CD4-positive, alpha-beta T cell (primary cell): ENCODE data around the gene ZNF580. TPM values are rescaled to one million over a fixed set of nuclear protein-coding genes. Genes with fewer than 3 reads are reported as not detected.
A peak's percentile ranks its signal among the peaks of the same experiment; 100 is the strongest.

ENCODE experiments used
- ATAC-seq: fragments of 200-7000 bp; cut with Tn5 transposase; one replicate; pipeline ENCODE4 v1.10.0; 2022; ENCODE audit warnings: mild to moderate bottlenecking; ENCODE audit not compliant: poor library complexity
- CTCF ChIA-PET: fragments of 350-600 bp; sonication (Branson Sonifier 250); formaldehyde crosslinking; loops from one replicate; lab custom pipeline; 2021; ENCODE audit warnings: antibody characterized with exemption, inconsistent platforms; lab: Charles Lee
- POLR2A ChIA-PET: fragments of 350-600 bp; sonication (Branson Sonifier 250); formaldehyde crosslinking; loops from one replicate; lab custom pipeline; 2021; ENCODE audit warnings: antibody characterized with exemption, inconsistent platforms; lab: Charles Lee
- DNase-seq, 14 experiments: peaks; one replicate each; pipeline ENCODE4 v3.0.0-alpha.2; 2013 to 2020; ENCODE audit warnings: mixed read lengths in 2 of 14
- H3K27ac ChIP-seq, 2 donors: one replicate each; pipeline versions ENCODE4 v1.5.1 to v1.7.0; 2013; ENCODE audit warnings: low read length in 2 of 2, low read depth in 1 of 2, mild to moderate bottlenecking in 1 of 2
- H3K27me3 ChIP-seq, 2 experiments: 1 replicate in 1 of 2; 2 replicates in 1 of 2; pipeline versions ENCODE4 v1.6.1 to v1.7.0; 2013; ENCODE audit warnings: low read length in 2 of 2, control low read depth in 1 of 2, mild to moderate bottlenecking in 1 of 2, moderate library complexity in 1 of 2; ENCODE audit not compliant: insufficient read depth in 2 of 2, control insufficient read depth in 1 of 2
- H3K36me3 ChIP-seq: one replicate; pipeline ENCODE4 v1.6.1; 2013; ENCODE audit warnings: low read length, control low read depth; ENCODE audit not compliant: insufficient read depth
- H3K4me1 ChIP-seq: one replicate; pipeline ENCODE4 v1.6.1; 2013; ENCODE audit warnings: low read length, control low read depth; ENCODE audit not compliant: insufficient read depth
- H3K4me3 ChIP-seq: one replicate; pipeline ENCODE4 v1.5.1; 2013; ENCODE audit warnings: mild to moderate bottlenecking, low read length, moderate library complexity
- H3K9me3 ChIP-seq, 2 experiments: 1 replicate in 1 of 2; 2 replicates in 1 of 2; pipeline versions ENCODE4 v1.6.1 to v1.7.0; 2013; ENCODE audit warnings: low read length in 2 of 2, mild to moderate bottlenecking in 2 of 2, control low read depth in 1 of 2, moderate library complexity in 1 of 2; ENCODE audit not compliant: control insufficient read depth in 1 of 2, insufficient read depth in 1 of 2
- H3K27ac Mint-ChIP-seq: one replicate; pipeline ENCODE4 v1.8.0; 2020; ENCODE audit warnings: mixed read lengths
- H3K27me3 Mint-ChIP-seq: one replicate; pipeline ENCODE4 v1.8.0; 2021; ENCODE audit warnings: mixed read lengths
- H3K36me3 Mint-ChIP-seq: one replicate; pipeline ENCODE4 v1.8.0; 2021; ENCODE audit warnings: low read depth, mixed read lengths
- H3K4me1 Mint-ChIP-seq: one replicate; pipeline ENCODE4 v1.8.0; 2021; ENCODE audit warnings: low read depth, mixed read lengths
- H3K4me3 Mint-ChIP-seq: one replicate; pipeline ENCODE4 v1.8.0; 2020; ENCODE audit warnings: mild to moderate bottlenecking, mixed read lengths
- H3K9me3 Mint-ChIP-seq: one replicate; pipeline ENCODE4 v1.8.0; 2020; ENCODE audit warnings: mixed read lengths
- CTCF ChIP-seq: fragments of 200-600 bp; IDR thresholded peaks from one replicate; pipeline ENCODE4 v1.8.0; 2022; ENCODE audit warnings: antibody characterized with exemption, mild to moderate bottlenecking
- intact Hi-C, 2 experiments: fragments of 100-400 bp; cut with DNase I in 1 of 2; cut with micrococcal nuclease in 1 of 2; formaldehyde crosslinking; loops; one replicate each; pipeline versions ENCODE4 v1.15.1 to v1.9.0; 2023 to 2025; cut with DNase I, micrococcal nuclease
- total RNA-seq, 174 experiments: library from RNA in 2 of 174; stranded (reverse) in 2 of 174; gene quantifications; one replicate each; pipeline ENCODE4 v1.2.3 and lab custom pipeline; 2021 to 2026

The ZNF580 gene
- total RNA-seq, 2 experiments from 2014 or later = 45.2 to 46.6 TPM

GRCh38 chr19:55640043-55640576 is 692 bp upstream of the ZNF580 start:
- CTCF ChIA-PET = interaction anchor here (0.7 to 5.0 kb wide), 7 partner anchors 9 to 136 kb away, joined by 3 to 29 read pairs (median 7); partner anchors contain the start of genes FIZ1, U2AF2, ZNF524 and ZNF784
- Mint-ChIP-seq H3K4me1 (peaks cover 71% of the 10 kb centered on the region), H3K4me3 (peak overlapping the region; percentile 81), H3K27ac (peak overlapping the region; percentile 84), H3K27me3 (no peaks in the 10 kb centered on the region), H3K9me3 (peaks cover 3% of the 10 kb centered on the region), H3K36me3 (peaks cover 41% of the 10 kb centered on the region)
- peak; percentile 50 for ATAC-seq
- Histone ChIP-seq H3K27me3 (no peaks in the 10 kb centered on the region), H3K36me3 (peaks cover 9% of the 10 kb centered on the region), H3K9me3 (peaks cover 0 to 5% of the 10 kb centered on the region in 2 experiments), H3K4me1 (peaks cover 87% of the 10 kb centered on the region), H3K27ac (peak overlapping the region; percentile 76 to 78), H3K4me3 (peak overlapping the region; percentile 45)
- peak; percentile 47 for TF ChIP-seq CTCF
- POLR2A ChIA-PET = interaction anchor here (0.7 to 2.0 kb wide), 8 partner anchors 9 to 59 kb away, joined by 3 to 13 read pairs (median 4); partner anchors contain the start of genes FIZ1, U2AF2, ZNF524 and ZNF784
- DNase-seq = peak in 13 of 14 experiments; percentile 63 to 93 (median 73)
- intact Hi-C loops = loop anchor here in 1 of 2 experiments (1.0 to 5.0 kb wide), 3 partner anchors 8 to 253 kb away; partner anchors contain the start of genes FIZ1 and RPL28

- no peak for TF ChIP-seq CTCF
- Mint-ChIP-seq H3K9me3 (peaks cover 3% of the 10 kb centered on the region), H3K36me3 (peaks cover 26% of the 10 kb centered on the region), H3K27me3 (no peaks in the 10 kb centered on the region), H3K4me3 (peak overlapping the region; percentile 86), H3K4me1 (peaks cover 60% of the 10 kb centered on the region), H3K27ac (peak overlapping the region; percentile 74)
- intact Hi-C loops = loop anchor here in 1 of 2 experiments (5.0 kb wide), 2 partner anchors 44 to 254 kb away; partner anchors contain the start of genes FIZ1 and RPL28
- peak overlapping the region; percentile 42 to 78 for H3K27ac ChIP-seq
- H3K4me1 ChIP-seq = peaks cover 79% of the 10 kb centered on the region
- H3K36me3 ChIP-seq = peaks cover 15% of the 10 kb centered on the region
- H3K4me3 ChIP-seq = peak overlapping the region; percentile 78
- ATAC-seq (peak; percentile 6), DNase-seq (peak in 5 of 14 experiments; percentile 28 to 72 (median 50))
- H3K27me3 ChIP-seq = no peaks in the 10 kb centered on the region
- POLR2A ChIA-PET = interaction anchor here (0.6 to 3.0 kb wide), 9 partner anchors 9 to 386 kb away, joined by 3 to 30 read pairs (median 14); partner anchors contain the start of genes FIZ1, U2AF2, ZNF524 and ZNF784
- CTCF ChIA-PET = interaction anchor here (0.7 to 1.9 kb wide), 3 partner anchors 9 to 11 kb away, joined by 3 to 16 read pairs (median 16); no protein-coding TSS in a partner anchor
- H3K9me3 ChIP-seq = peaks cover 0 to 5% of the 10 kb centered on the region in 2 experiments
These were observed 787 bp downstream of the ZNF580 start for GRCh38 chr19:55641426-55642152.
